ENCODE measurements around the gene NENF.

Gene NENF

DNA sequence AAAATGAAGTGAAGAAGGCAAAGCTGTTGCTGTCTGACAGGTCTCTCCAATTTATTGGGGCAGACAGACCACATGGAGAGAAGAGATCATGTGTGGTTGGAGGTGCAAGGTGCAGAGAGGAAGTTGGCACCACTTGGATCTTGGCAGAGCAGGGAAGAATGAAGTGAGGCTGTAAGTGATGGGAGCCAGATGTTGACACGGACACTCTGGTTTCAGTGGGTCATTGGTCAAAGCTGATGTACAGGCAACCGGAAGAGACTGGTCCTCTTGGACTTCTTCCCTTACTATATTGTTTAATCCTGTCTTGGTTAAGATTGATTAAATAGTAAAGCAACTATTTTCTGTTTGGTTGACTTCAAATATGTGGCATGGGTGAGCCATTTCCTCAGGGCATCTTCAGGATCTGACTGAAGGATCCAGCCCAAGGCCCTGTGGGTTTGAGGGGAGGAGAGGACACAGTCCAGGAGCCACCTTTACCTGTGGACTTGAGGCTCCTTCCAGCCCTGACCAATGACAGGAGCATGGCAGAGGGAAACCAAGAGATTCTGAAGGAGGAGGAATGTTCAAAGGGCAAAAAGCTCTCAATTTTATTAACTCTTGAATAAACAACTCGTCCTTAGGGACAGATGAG is 49.4 kb downstream of the NENF start:
- DNase-seq (ENCODE audit: low read depth in 3 of 3), result no peak

DNA sequence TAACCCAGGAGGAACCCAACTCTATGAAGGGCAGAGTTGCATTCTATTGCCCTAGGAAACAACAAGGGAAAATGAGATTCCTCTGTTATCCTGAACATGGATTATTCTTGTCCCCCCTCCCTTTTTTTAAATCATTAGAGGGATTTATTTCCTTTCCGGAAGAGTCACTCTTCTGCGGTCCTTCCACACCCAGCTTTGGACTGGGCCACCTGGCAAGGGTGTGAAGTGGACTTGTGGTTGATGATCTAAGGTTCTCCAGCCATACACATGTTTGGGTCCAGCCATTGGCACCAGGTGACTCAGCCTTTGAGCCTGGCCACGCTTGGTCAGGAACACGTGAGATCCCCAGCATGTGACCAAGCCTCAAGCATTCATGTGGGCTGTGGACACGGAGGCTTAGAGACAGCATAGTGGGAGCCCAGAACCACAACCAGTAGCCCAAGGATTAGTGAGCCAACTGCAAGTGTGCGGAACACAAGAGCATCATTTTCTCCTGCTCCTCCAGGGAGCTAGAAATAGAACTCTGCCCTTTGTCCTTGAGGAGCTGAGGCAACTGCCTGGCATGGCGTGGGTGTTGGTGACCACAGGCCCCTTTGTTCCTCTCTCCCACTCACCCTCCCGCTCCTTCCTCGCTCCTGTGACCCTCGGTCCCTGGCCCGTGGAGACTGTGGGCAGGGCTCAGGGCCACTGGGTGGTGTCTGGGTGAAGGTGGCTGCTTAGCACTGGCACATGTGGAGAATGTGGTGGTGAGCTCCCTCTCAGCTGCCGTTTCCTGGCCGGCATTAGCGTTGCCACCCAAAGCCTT is 50.1 kb downstream of the NENF start:
- no peak for DNase-seq (ENCODE audit: low read depth in 3 of 3)

DNA sequence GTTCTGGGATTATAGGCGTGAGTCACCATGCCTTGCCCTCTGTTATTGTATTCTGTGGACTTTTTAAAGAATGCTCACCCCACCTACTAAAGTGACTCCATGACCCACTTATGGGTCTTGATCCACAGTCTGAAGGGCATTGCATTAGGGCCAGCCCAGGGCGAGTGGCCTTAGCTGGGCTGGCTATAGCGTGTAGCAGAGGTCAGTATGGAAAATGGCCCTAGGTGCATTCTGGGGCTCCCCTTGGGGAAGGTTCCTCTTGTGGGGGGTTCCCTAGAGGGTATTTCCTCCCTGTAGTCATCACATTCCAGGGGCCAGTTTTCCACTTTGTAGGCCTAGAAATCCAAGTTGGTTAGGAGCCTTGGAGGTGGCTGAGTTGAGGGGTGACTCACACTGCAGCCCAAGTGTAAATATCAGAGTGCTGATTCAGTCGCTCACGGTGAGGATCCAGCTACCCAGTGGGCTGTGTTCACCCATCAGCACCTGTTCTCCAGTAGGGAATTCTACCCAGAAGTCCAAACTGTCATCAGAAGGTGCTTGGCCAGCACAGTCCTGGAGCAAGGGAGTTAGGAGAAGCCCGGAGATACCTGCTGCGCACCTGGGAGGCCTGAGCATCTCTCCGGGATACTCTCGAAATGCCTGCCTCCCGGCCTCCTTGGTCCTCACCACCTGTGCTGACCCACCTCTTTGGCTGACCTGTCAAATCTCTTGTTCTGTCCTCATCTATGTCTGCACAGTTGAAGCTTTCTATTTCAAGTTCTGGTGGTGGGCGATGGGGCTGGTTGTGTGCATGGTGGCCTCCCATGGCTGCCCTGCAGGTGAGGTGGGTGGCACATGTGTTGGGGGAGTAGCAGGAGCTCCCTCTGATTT is 52.2 kb downstream of the NENF start:
- no peak for DNase-seq (ENCODE audit: low read depth in 3 of 3)

DNA sequence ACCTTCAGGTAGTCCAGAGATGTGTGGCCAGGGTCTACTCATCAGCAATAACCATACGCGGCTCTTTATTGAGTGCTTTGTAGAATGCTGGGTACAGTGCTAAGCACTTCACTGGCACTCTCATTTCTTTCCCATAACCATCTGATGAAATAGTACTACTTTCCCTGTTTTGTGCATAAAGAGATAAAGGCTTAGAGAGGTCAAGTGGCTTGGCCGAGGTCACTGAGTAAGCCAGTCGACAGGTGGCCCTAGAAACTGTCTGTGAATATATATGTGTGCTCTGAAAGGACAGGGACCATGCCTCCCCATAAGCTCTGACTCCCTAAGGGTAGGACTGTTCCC is 52.8 kb downstream of the NENF start:
- DNase-seq (ENCODE audit: low read depth in 3 of 3), result no peak

DNA sequence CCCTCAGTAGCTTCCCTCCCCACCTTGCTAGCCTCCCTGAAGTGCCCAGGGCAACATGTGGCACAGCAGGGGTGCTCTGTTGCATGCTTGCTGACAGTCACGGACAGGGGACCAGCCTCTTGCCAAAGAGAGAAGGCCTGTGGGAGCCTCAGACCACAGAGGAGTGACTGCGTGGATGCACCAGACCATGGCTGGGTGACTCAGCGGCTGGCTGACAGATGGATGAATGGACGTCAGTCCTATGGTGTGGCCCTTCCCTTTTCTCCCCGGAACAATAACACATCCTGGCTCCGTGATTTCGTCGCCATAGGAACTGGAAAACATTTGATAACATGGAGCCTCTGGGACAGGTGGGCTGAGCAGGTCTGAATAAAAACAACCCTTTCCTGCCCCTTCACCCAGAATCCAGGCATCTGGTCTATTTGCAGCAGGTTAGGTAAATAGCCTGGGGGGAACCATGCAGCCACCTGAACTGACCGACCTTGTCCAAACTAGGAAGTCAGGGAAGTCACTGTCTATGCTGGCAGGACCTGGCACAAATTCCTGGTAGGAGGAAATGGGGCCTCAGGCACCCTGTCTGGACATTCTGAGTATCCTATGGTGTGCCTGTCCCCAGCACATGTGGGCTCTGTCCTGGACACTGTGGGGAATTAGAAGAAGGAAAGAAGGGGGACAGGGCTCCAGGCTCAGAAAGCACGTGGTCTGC is 53.3 kb downstream of the NENF start:
- no peak for DNase-seq (ENCODE audit: low read depth in 3 of 3)

DNA sequence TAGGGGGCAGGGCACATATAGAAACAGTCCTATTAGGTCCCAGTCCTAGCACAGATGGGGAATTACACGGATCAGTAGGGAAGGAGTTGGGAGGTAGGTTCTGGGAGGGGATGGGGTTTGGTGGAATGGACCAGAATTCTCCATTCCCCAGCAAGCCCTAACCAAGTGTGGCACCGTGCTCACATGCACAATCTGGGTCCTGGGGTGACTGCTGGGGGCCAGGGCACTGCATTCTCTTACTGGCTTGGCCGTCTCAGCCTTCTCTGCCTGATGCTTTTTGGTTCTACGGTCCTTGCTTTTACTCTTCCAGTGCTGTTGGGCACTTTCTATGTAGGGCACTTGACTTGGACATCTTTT is 53.9 kb downstream of the NENF start:
- no peak for DNase-seq (ENCODE audit: low read depth in 3 of 3)

DNA sequence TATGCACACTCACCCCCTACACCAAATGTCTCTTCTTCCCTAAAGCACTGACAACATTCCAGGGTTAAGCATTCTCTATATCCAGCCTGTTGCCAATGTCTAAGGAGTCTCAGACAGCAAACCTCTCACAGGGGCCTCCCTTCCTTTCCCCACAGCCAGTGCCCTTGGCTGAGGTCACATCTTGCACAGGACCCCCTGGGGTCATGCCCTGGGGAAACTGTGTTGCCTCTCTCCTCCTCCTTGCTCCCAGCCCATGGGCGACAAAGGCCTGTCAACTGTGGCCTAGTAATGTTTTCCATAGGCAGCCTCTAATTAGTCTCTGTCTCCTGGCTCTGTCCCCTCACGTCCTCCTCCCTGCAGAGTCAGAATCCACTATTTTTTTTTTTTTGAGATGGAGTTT is 54.6 kb downstream of the NENF start:
- DNase-seq (ENCODE audit: low read depth in 3 of 3), result no peak

DNA sequence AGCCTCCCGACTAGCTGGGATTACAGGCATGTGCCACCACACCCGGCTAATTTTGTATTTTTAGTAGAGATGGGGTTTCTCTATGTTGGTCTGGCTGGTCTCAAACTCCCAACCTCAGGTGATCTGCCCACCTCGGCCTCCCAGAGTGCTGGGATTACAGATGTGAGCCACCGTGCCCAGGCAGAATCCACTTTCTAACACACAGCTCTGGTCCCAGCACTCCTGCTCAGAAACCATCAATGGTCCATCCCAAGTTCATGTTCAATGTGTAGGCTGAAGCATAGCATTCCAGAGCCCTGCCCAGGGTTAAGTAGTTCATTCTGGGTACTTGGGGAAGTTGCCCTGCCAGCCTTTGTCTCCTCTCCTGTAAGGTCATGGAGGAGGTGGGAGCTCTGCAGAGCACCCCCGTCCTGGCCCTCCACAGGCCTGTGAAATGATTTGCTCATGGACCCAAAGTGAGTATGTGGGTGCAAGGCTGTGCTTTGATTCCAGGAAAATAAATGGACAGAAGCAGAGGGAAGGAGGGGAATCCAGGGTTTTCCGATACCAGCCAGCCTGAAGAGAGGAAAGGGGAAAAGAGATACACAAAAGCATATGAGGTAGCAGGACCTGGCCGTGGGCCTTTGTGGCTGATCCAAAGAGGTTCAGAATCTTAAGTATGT is 55.2 kb downstream of the NENF start:
- no peak for DNase-seq (ENCODE audit: low read depth in 3 of 3)

DNA sequence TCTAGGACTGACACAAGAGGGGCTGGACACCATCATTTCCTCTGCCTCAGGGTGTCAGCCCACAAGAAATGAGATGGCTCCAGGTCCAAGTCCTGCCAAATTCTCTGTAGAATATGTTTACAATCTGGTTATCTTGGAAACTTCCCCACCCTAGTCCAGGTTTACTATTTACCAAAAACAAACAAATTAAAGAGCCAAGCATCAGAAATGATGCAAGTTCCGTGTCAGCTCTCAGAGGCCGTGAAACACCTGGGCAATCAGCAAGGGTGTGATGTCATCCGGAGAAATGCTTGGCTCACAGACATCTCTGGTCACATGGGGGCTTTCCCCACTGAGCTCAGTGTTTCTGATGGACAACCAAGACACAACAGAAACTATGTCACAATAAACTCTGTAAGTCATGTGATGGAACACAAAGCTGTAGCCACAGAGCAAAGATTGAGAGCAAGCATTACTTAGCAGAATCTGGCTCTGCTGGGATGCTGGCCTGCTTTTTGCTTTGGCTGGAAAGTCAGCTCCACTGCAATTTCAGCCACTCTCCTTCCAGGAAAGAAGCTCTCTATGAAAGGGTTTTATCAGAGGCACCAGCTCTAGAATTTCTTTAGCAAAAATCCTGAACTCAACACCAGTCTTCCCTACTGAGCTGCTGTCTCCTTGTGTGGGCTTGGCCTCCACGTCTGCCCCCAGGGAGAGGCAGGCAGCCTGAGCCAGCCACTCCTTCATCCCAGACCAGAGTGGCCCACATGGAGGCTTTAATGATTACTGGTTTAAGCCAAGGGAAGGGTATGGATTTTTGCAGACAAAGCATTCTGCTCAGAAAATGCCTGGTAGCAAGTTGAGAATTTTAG is 55.9 kb downstream of the NENF start:
- DNase-seq (ENCODE audit: low read depth in 3 of 3), result no peak

DNA sequence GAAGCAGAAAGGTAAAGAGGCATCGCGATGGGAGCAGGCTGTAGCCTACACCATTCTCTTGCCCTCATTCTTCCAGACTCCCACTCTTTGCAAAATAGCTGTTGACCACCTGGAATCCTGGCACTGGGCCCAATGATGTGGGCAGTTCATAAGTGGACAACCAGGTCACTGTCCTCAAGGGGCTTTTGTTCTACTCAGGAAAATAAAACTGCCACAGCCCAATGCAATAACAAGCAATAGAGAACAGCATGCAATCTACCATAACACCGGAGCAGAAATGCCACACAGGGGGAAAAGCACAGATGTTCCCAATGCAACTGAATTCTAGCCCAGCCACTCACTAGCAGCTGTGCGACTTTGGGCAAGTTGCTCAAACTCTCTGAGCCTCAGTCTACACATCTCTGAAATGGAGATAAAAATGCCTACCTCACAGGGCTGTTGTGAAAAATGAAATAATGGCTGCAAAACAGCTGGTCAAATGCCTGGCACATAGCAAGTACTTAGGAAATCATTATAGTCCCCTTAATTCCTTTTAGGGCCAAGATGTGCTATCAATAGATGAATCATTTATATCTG is 56.7 kb downstream of the NENF start:
- DNase-seq (ENCODE audit: low read depth in 3 of 3), result no peak

DNA sequence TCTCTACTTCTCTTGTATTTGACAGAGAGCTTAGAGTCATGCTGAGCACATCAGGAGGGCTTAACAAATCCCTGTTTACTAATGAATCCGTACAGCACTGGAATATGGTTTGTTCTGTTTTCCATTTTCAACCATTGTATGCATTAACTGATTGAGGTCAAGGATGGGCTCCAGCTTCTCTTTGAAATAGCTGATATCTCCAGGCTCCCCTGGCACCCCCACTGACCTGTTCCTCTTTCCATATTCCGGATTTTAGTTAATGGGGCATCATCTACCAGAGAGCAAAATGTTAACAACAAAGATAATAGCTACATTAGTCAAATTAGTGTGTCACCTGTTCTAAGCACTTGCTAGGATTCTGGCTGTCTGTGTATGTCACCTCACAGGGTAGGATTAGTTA is 57.6 kb downstream of the NENF start:
- DNase-seq (ENCODE audit: low read depth in 3 of 3), result no peak

DNA sequence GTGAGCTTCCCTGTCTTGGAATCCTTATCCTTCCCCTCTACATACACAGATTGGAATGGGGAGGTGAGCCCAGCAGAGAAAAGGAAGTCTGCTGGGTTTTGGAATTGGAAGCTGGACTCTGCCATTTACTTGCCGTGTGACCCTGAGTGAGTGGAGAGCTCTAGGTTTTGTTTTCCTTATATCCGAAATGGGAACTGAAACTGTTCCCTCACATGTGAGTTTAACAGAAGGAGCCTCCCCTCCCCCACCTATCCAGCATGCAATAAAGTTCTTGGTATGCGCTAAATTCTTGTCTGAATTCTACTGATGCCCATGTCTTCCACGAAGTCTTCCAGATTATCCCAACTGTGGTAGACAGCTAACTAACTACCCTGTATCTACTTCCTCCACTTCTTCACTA is 58.7 kb downstream of the NENF start:
- no peak for DNase-seq (ENCODE audit: low read depth in 3 of 3)

Data from stimulated activated CD4-positive, alpha-beta T cell treated with anti-CD3 and anti-CD28 coated beads, TNF-alpha, amount 100 ng/mL, for 4 hours (primary cell).